Activated CD4-positive, CD25-positive, alpha-beta regulatory T cell treated with anti-CD3 and anti-CD28 coated beads, Interleukin-2, amount 50 U/mL, for 72 hours (primary cell): ENCODE measurements around the gene IGF1R.

ENCODE experiments used
- DNase-seq: peaks from one replicate; pipeline ENCODE4 v3.0.0; 2021

IGF1R gene

DNA sequence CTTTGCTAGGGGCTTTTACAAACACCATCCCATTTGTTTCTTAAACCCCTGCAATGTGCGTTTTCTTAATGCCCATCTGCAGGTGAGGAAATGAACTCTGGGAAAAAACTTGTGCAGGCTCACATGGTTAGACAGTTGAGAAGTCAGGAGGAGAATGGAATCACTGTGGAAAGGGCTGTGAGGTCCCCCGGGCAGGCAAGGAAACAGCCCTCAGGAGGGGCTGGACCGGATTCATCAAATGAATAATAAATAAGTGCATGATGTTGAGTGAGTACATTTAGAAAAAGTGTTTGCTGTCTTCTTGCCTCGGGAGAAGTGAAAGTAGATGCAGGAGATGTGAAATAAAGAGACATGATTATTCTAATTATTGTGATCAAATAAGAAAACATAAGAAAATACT is 282.7 kb downstream of the IGF1R start:
- no peak for DNase-seq

DNA sequence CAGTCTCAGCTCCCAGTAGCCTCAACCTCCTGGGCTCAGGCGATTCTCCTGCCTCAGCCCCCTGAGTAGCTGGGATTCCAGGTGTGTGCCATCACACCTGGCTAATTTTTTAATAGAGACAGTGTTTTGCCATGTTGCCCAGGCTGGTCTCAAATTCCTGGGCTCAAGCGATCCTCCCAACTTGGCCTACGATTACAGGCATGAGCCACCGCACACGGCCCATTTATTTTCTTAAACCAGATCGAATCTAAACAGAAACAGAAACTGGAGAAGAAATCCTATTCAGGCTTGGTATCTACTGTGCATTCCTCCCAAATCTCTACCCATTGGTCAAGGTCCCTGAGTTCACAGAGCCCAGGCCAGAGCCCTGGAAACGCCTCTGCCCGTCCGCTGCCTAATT is 285.1 kb downstream of the IGF1R start:
- no peak for DNase-seq

GRCh38 chr15:98935736-98936135 is 287.4 kb downstream of the IGF1R start:
- no peak for DNase-seq

DNA sequence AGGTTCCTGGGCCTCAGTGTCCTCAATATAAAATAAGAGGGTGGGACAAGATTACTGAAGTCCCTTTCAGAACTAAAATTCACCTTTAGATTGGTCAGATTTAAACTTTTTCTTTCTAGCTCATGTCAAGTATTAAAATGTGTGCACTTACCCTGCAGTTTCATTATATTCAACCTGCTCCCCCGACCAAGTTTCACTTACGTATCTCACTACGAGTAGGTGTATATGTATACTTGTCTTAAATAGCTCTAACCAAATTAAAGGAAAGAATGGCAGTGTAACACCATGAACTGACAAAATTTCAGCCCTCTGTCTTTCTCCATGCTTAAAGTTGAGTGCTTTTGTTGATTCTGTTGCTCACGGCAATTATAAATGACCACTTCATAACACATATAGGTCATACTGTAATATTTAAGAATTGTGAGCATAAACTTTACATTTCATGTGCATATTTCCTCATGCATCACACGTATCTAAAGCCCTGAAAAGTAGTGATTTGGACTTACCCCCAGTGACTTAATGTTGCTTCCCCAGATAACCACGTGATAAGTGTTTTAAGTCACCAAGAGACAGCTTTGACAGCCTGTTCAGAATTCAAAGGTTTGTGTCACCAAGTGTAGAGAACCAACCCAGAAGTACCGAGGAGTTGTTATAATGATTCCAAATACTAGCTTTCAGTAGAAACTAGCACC is 289.2 kb downstream of the IGF1R start:
- DNase-seq: no peak

DNA sequence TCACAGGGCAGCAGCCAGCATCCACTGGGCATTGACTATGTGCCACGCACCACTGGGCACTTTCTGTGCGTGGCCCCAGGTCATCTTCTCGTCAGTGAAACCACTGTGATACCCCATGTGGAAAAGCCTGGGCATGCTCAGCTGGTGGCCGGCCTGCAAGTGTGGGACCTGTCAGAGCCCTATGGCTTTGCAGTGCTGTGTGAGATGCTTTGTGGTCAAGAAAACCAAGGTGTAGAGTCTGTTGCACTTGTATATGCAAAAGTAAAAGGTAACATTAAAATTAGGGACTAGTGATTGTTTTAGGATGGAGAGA is 289.7 kb downstream of the IGF1R start:
- no peak for DNase-seq

GRCh38 chr15:98938799-98939198 is 290.5 kb downstream of the IGF1R start:
- no peak for DNase-seq

DNA sequence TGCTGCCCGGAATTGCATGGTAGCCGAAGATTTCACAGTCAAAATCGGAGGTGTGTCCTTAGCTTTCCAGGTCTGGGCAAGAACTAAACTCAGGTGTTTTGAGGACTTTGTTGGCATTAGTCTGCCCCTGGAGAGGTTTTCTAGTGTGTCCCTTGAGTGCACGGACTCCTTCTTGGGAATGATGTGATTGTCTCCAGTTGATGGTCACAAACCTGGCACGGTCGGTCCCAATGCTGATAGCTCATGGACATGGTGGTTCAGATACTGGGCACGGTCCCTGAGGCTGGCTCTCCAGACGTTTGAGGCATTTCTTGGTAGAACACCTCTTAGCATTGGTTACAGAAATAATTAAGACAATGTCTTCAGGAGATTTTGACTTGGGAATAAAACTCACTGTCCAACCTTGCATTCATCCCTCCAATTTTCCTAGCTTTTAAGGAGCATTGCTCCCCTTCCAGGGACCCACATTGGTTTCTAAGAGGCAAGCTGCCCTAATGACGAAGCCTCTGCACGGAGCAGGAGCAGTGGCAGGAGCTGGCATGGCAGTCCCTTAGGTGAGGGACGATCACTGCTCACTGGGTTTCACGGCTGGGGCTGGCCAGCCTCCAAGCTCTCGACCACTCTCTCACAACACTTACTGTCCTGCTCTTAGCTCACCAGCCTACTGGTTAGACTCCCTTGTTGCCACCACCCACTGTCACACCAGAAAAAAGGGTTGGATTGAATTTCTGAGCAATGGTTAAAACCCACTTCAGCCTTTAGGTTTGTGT is 291.2 kb downstream of the IGF1R start:
- DNase-seq: no peak

GRCh38 chr15:98941595-98942255 is 293.4 kb downstream of the IGF1R start:
- DNase-seq: no peak

DNA sequence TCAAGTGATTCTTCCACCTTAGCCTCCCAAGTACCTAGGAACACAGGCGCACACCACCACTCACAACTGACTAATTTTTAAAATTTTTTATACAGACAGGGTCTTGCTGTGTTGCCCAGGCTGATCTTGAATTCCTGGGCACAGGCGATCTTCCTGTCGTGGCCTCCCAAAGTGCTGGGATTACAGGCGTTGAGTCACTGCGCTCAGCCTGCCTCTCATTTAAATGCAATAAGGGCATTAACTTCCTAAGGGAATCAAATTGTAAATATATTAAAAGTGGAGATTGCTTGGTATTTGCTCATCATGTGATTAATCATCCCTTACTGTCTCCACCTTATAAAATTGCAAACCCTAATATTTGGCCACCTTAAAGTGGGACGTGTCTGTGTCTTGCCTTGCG is 294.1 kb downstream of the IGF1R start:
- no peak for DNase-seq

GRCh38 chr15:98943051-98943508 is 294.7 kb downstream of the IGF1R start:
- DNase-seq: no peak

DNA sequence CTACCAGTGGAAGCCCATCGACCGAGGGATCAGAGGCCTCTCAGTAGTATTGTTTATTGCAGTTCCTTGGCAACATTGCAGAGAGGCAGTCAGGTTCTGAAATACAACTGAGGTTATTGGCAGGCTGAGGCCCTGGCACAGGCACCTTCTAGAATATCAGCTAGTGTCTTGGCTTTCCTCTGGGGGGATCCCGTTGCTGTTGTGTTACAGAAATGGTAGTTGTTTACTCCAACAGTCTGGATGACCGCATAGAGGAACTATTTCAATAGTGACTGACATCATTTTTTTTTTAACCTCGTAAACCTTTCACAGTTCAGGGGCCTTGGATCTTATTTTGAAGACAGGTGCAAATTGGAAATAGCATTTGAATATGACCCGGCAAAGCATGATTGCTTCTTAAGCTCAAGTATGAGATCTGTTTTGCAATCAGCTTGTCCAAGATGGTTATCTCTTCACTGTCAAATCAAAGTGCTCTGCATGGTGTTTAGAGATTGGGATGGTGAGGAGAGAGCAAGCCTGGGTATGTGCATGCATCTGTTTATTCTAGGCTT is 295.3 kb downstream of the IGF1R start:
- no peak for DNase-seq

DNA sequence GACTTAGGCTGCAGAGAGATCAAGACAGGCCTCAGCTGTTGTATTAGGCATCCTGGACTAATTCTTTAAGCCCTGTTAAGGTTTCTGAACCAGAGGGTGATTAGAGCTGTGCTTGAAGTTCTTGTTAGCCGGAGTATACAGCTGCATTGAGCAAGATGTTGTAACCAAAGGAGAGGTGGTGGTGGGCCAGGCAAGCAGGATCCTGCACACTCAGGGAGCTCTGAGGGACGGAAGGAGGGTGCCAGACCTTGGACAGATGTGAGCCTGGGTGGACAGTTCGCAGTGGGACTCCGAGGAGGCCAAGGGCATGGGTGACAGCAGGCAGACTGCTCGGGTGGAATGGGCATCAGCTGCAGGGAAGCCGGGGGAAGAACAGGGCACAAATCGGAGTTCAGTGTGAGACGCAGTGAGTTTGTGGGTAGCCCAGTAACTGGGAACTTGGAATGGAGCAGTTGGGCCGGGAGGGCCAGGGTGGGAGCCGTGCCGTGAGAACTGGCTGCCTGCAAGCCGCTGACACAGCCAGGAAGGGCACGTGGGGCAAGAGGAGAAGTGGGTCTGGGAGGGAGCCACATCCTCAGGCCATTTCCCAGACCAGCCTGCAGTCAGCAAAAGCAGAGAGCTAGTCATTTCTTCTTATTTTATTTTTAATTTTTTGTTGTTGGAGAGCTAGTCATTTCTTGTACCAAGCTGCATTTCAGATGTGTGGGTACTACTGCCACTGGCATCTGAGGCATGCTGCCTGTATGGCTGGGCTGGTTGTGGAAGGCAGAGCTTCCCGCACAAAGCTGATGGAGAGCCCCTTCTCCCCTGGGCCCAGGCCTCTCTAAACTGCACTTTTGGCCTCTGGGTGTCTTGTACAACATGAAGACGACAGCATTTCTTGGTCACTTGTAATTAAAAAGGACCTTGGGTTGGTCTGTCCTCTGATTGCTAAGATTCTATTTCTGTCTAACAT is 298.2 kb downstream of the IGF1R start:
- DNase-seq: no peak

- DNase-seq: no peak
Measured at GRCh38 chr15:98948456-98948855, 300.1 kb downstream of the IGF1R start.

DNA sequence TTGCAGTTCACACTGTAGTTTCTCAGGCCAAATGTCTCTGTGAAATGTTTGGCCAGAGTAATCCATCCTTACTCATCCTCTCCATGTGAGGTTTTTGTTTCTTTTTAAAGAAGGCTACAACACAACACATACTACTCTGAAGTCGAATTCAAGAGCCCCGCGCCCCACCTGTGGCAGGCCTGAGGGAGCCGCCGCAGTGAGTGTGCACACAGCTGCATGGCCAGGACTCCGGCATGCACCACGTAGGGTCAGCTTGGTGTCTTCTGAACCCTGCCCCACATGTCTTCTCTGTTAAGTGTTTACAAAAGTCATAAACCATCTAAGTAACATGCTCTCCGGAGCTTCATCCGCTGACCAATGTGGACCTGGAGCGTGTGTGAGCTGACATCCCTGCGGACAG is 300.6 kb downstream of the IGF1R start:
- no peak for DNase-seq

DNA sequence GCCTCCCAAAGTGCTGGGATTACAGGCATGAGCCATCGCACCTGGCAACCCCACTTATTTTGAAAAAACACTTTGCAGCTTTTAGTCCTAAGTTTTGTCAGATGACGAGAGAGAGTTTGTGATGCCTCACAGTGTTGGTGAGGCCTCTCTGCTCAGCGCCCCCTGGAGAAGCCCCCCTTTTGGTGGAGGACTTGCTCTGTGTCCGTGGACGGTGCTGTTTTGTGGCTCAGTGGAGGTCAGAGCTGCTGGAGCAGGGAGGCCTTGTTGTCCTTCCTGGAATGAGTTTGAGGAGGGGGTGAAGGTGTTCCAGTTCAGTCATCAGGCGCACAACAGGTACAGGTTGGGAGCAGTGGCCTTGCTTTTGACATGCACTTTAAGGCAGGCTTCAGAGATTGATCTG is 301.3 kb downstream of the IGF1R start:
- DNase-seq: no peak

- DNase-seq: no peak
Measured at GRCh38 chr15:98950248-98950647, 301.9 kb downstream of the IGF1R start.

DNA sequence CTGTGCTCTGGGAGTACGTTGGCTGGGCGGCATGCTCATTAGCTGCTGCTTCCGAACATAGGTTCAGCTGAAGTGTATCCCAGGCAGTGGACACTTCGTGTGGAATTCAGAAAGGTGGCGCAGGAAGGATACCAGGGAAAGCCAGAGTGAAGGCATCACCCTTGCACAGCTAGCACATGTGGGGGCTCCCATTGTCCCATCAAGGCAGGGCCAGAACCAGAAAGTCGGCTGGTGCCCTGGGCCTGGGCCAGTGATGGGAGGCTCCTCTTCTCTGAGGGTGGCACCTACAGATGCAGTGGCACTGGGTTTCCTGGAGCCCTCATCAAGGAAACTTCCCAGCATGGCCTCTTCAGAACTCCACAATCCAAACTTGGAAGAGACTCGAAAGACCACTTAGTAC is 302.7 kb downstream of the IGF1R start:
- no peak for DNase-seq

DNA sequence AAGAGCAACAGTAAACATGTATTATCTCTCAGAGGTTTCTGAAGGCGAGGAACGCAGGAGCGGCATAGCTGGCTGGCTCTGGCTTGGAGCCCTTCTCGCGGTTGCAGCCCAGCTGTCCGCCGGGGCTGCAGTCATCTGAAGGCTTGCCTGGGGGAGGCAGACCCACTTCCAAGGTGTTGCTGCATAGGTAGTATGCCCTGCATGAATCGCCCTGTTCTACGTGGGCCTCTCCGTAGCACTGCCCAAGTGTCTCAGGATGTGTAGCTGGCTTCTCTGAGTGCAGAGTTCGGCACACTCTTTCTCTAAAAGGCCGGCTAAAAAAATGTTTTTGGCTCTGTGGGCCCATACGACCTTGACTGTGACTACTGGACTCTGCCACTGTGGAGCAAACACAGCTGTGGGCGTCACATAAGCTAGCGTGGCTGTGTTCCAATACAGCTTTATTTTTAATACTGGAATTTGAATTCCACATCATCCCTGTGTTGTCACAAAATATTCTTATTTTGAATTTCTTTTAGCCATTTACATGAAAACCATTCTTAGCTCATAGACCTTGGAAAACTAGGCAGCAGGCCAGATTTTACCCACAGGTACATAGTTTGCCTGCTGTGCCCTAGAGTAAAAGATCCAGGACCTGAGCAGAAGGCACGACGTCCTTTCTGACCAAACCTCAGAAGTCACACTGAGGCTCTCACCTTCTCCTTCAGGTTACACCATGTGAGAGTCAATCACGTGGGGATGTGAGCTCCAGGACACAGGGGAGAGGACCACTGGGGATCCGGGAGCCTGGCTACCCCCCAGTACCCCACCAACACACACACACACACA is 303.4 kb downstream of the IGF1R start:
- no peak for DNase-seq

GRCh38 chr15:98952381-98952803 is 304.1 kb downstream of the IGF1R start:
- DNase-seq: no peak

DNA sequence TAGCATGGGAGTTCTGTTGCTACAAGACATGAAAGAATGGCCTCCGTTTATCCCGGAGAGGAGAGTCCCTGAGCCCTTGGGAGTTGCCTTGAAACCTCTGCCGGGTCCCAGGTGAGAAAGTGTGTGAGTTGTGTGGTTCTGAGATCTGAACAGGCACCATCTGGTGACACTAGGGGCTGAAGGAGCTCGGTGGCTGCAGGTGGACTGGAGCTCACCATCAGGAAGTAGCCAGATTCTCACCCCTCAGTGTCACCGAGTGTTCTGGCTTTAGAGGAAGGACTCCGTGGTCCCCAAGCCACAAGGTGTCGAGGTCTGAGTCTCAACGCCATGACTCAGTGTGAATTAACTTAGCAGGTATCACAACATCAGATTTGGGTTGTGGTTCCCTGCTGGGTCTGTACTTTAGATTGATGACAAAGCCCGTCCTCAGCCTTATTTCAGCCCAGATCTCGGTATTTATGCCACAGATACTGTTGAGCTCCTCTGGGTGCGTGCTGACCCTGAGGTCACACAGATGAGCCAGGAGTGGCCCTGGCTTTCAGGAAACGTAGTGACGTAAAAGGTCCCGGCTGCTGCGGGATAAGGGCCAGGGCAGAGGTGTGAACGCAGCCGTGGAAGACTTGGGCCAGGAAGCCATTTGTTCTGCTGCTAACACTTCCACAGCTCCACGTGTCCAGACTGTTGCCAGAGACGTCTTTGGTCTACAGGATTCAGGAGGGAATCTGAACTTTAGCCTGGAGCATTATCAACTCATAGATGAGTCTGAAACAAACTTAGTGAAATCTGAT is 304.9 kb downstream of the IGF1R start:
- DNase-seq: no peak

GRCh38 chr15:98953968-98954367 is 305.6 kb downstream of the IGF1R start:
- no peak for DNase-seq
